Measurements from ENCODE around the gene SLC66A1. TPM values are rescaled to one million over a fixed set of nuclear protein-coding genes. Genes with fewer than 3 reads are reported as not detected.
A peak's percentile ranks its signal among the peaks of the same experiment; 100 is the strongest.
"Not testable (repeated sequence)": the region's sequence is repeated elsewhere in the genome, so short reads cannot be mapped to it uniquely, and the experiment has no call there.

Gene SLC66A1
- total RNA-seq, 1 experiment from 2014 or later: 22.5 TPM

DNA sequence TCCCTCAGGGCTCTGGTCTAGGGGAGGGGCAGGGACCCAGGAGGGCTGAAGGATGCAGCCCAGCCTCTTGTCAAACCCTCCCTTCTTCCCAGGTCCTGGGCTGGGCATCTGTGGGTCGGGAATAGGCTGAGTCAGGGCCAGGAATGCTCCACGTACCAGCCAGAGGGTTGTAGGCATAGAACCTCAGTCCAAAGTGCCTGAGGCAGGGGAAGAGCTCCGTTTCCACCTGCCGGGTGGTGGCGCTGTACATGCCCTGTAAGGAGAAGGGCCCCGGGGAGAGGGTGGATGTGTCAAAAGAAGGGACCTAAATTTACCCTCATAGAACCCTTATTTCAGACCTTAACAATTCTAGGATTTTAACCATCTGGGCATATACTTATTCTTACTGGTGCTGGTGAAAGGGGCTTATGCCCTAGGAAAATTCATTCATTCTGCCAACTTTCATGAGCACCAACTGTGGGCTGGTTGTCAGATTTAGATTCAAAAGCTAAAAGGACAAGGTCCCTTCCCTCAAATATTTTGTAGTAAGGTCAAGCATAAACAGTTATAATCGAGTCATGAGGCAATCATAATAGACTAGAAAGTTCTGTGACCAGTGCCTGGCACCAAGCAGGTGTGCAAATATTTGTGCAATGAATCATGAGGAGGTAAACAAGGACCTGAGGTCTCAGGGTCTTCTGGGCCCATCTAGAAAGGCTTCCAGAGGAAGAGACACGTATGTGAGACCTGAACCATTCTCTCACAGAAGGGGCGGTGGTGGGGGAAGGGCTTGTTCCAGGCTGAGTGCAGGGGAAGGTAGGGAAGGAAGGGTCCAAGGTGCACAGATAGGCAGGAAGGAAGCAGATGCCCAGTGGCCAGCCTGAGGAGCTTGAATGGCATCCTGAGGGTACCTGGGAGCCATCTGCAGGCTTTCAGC lies 42.4 kb upstream of the SLC66A1 start:
- H3K14ac ChIP-seq (ENCODE audit: insufficient read depth, low read length); H3K27ac ChIP-seq (ENCODE audit: insufficient read length, low read depth, low read length); H3K9me3 ChIP-seq (ENCODE audit: control insufficient read depth, low read depth, low read length); H3K4me1 Mint-ChIP-seq; H4K91ac ChIP-seq (ENCODE audit: insufficient read length, low read depth, low read length); H3K27me3 Mint-ChIP-seq (ENCODE audit: low read depth); H4K5ac ChIP-seq (ENCODE audit: insufficient read length, low read depth, low read length); H3K56ac ChIP-seq (ENCODE audit: insufficient read length, low read depth, low read length); H3K27me3 ChIP-seq (ENCODE audit: insufficient read depth, low read length); H3K9me3 Mint-ChIP-seq; H2BK20ac ChIP-seq (ENCODE audit: low read depth, low read length, poor library complexity, severe bottlenecking); H4K20me1 ChIP-seq (ENCODE audit: control insufficient read depth, insufficient read depth, insufficient read length); H2AK5ac ChIP-seq (ENCODE audit: insufficient read length, low read length); H3K23me2 ChIP-seq (ENCODE audit: insufficient read length, low read depth, low read length, poor library complexity, severe bottlenecking); H3K4me1 ChIP-seq (ENCODE audit: insufficient read depth, low read length); H3K23ac ChIP-seq (ENCODE audit: insufficient read length, low read depth, low read length); H2BK5ac ChIP-seq (ENCODE audit: insufficient read length, low read length); H3K79me2 ChIP-seq (ENCODE audit: insufficient read depth, low read length); H3K9ac ChIP-seq (ENCODE audit: extremely low read depth, insufficient read length, low read length); H2BK12ac ChIP-seq (ENCODE audit: insufficient read length, low read depth, low read length); H3K36me3 Mint-ChIP-seq (ENCODE audit: insufficient read depth in 1 of 3, low read depth in 3 of 3); H3T11ph ChIP-seq (ENCODE audit: low read length); H4K8ac ChIP-seq (replicated peaks; ENCODE audit: insufficient read length, low read depth, low read length); H3K4me2 ChIP-seq (ENCODE audit: insufficient read depth, insufficient read length, low read length); H2BK15ac ChIP-seq (ENCODE audit: low read depth, low read length); H3K4ac ChIP-seq (ENCODE audit: low read depth, low read length); H2AFZ ChIP-seq (ENCODE audit: low read length); H3K79me1 ChIP-seq (ENCODE audit: insufficient read depth, low read depth, low read length, poor library complexity, severe bottlenecking); H3K18ac ChIP-seq (ENCODE audit: insufficient read length, low read depth, low read length); H2BK120ac ChIP-seq (ENCODE audit: low read depth, low read length, poor library complexity, severe bottlenecking); H3K4me3 Mint-ChIP-seq: not testable (repeated sequence)
- TF ChIP-seq, protein P1, sequence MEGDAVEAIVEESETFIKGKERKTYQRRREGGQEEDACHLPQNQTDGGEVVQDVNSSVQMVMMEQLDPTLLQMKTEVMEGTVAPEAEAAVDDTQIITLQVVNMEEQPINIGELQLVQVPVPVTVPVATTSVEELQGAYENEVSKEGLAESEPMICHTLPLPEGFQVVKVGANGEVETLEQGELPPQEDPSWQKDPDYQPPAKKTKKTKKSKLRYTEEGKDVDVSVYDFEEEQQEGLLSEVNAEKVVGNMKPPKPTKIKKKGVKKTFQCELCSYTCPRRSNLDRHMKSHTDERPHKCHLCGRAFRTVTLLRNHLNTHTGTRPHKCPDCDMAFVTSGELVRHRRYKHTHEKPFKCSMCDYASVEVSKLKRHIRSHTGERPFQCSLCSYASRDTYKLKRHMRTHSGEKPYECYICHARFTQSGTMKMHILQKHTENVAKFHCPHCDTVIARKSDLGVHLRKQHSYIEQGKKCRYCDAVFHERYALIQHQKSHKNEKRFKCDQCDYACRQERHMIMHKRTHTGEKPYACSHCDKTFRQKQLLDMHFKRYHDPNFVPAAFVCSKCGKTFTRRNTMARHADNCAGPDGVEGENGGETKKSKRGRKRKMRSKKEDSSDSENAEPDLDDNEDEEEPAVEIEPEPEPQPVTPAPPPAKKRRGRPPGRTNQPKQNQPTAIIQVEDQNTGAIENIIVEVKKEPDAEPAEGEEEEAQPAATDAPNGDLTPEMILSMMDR (conservative IDR thresholded peaks at IDR 0.05): peak; percentile 61
- peak; percentile 61 for DNase-seq
- H3K27ac Mint-ChIP-seq: peak overlapping the region in 2 of 3 experiments; percentile 57 to 62; a peak in 1 of 7 replicates
- no CpG with 5 or more reads among the region's 9 CpGs for WGBS (ENCODE audit: extremely low coverage, insufficient read length, low lambda C conversion rate)

DNA sequence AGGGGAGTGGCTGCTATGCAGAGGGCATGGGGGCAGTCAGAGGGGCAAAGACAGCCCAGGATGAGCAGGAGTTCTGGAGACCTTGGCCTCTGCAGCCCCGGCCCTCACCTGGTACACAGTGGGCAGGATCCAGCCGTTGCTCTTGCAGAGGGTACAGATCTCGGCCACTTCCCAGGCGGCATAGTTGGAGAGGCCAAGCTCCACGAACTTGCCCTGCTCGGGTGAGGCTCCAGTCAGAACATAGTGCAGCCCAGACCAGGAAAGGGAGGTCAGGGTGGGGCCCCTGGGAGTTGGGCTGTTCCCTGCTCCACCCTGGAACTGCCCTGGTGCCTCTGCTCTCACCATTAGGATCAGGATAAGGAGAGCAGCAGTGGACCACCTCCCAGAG lies 41.8 kb upstream of the SLC66A1 start:
- H3K4ac ChIP-seq (ENCODE audit: low read depth, low read length); H3K36me3 Mint-ChIP-seq (ENCODE audit: insufficient read depth in 1 of 3, low read depth in 3 of 3); H3K27me3 Mint-ChIP-seq (ENCODE audit: low read depth); H2AK5ac ChIP-seq (ENCODE audit: insufficient read length, low read length); H3K79me2 ChIP-seq (ENCODE audit: insufficient read depth, low read length); H3K23me2 ChIP-seq (ENCODE audit: insufficient read length, low read depth, low read length, poor library complexity, severe bottlenecking); H2BK15ac ChIP-seq (ENCODE audit: low read depth, low read length); H3K9me3 ChIP-seq (ENCODE audit: control insufficient read depth, low read depth, low read length); H2BK5ac ChIP-seq (ENCODE audit: insufficient read length, low read length); H3K23ac ChIP-seq (ENCODE audit: insufficient read length, low read depth, low read length); H3K9me3 Mint-ChIP-seq; H3T11ph ChIP-seq (ENCODE audit: low read length); H3K4me1 ChIP-seq (ENCODE audit: insufficient read depth, low read length); DNase-seq; H3K14ac ChIP-seq (ENCODE audit: insufficient read depth, low read length); H3K27ac Mint-ChIP-seq; H3K4me1 Mint-ChIP-seq; H4K20me1 ChIP-seq (ENCODE audit: control insufficient read depth, insufficient read depth, insufficient read length); H2BK12ac ChIP-seq (ENCODE audit: insufficient read length, low read depth, low read length); H2BK120ac ChIP-seq (ENCODE audit: low read depth, low read length, poor library complexity, severe bottlenecking); H3K56ac ChIP-seq (ENCODE audit: insufficient read length, low read depth, low read length); H3K4me2 ChIP-seq (ENCODE audit: insufficient read depth, insufficient read length, low read length); H3K27ac ChIP-seq (ENCODE audit: insufficient read length, low read depth, low read length); H4K5ac ChIP-seq (ENCODE audit: insufficient read length, low read depth, low read length); H3K4me3 Mint-ChIP-seq; H2BK20ac ChIP-seq (ENCODE audit: low read depth, low read length, poor library complexity, severe bottlenecking); H3K9ac ChIP-seq (ENCODE audit: extremely low read depth, insufficient read length, low read length); H3K18ac ChIP-seq (ENCODE audit: insufficient read length, low read depth, low read length); H4K8ac ChIP-seq (replicated peaks; ENCODE audit: insufficient read length, low read depth, low read length); H3K79me1 ChIP-seq (ENCODE audit: insufficient read depth, low read depth, low read length, poor library complexity, severe bottlenecking); H2AFZ ChIP-seq (ENCODE audit: low read length); H3K27me3 ChIP-seq (ENCODE audit: insufficient read depth, low read length); H4K91ac ChIP-seq (ENCODE audit: insufficient read length, low read depth, low read length): not testable (repeated sequence)
- no CpG with 5 or more reads among the region's 6 CpGs for WGBS (ENCODE audit: extremely low coverage, insufficient read length, low lambda C conversion rate)
